GM11168 (cell line): ENCODE data around the gene CYP4V2.

ENCODE experiments used
- in situ Hi-C: fragments of 300-500 bp; cut with MboI; formaldehyde crosslinking; loops from one replicate; pipeline ENCODE4 v1.12.0; 2022; ENCODE audit warnings: low sequenced_read_pairs; ENCODE audit not compliant: unreplicated experiment

CYP4V2 gene

GRCh38 chr4:186191200-186192065 is at the start of gene CYP4V2:
CYP4V2 (plus strand) TSS chr4:186191567; CDS start chr4:186191824, 257 bp downstream.
- in situ Hi-C loops, result no loop called here

- in situ Hi-C loops, result loop anchor here (5.0 kb wide), 1 partner anchor 67 kb away; no protein-coding TSS in a partner anchor
Measured at GRCh38 chr4:186144198-186144945, 47.0 kb upstream of the CYP4V2 start.

GRCh38 chr4:186144946-186145569 is 46.3 kb upstream of the CYP4V2 start:
- in situ Hi-C loops, result loop anchor here (5.0 kb wide), 1 partner anchor 68 kb away; no protein-coding TSS in a partner anchor

- in situ Hi-C loops, result no loop called here
Measured at GRCh38 chr4:186146458-186146857, 44.9 kb upstream of the CYP4V2 start.

- in situ Hi-C loops, result no loop called here
Measured at GRCh38 chr4:186148336-186148975, 42.9 kb upstream of the CYP4V2 start.

GRCh38 chr4:186149872-186150271 is 41.5 kb upstream of the CYP4V2 start:
- in situ Hi-C loops, result no loop called here

GRCh38 chr4:186150926-186151325 is 40.4 kb upstream of the CYP4V2 start:
- in situ Hi-C loops, result no loop called here

GRCh38 chr4:186151499-186151898 is 39.9 kb upstream of the CYP4V2 start:
- in situ Hi-C loops, result no loop called here

- in situ Hi-C loops, result no loop called here
Measured at GRCh38 chr4:186158021-186158813, 33.1 kb upstream of the CYP4V2 start.

GRCh38 chr4:186158966-186159365 is 32.4 kb upstream of the CYP4V2 start:
- in situ Hi-C loops, result no loop called here

GRCh38 chr4:186159613-186160012 is 31.8 kb upstream of the CYP4V2 start:
- in situ Hi-C loops, result no loop called here

GRCh38 chr4:186161138-186161537 is 30.2 kb upstream of the CYP4V2 start:
- in situ Hi-C loops, result no loop called here

GRCh38 chr4:186166852-186167512 is 24.4 kb upstream of the CYP4V2 start:
- in situ Hi-C loops, result no loop called here

GRCh38 chr4:186167605-186168004 is 23.8 kb upstream of the CYP4V2 start:
- in situ Hi-C loops, result no loop called here

GRCh38 chr4:186168750-186169149 is 22.6 kb upstream of the CYP4V2 start:
- in situ Hi-C loops, result no loop called here

GRCh38 chr4:186169333-186169944 is 21.9 kb upstream of the CYP4V2 start:
- in situ Hi-C loops, result no loop called here

GRCh38 chr4:186169945-186170802 is 21.2 kb upstream of the CYP4V2 start:
- in situ Hi-C loops, result no loop called here

- in situ Hi-C loops, result no loop called here
Measured at GRCh38 chr4:186170966-186171365, 20.4 kb upstream of the CYP4V2 start.
